Thymus (tissue), 11 donors: ENCODE data around the gene UBA3. TPM values are rescaled to one million over a fixed set of nuclear protein-coding genes. Genes with fewer than 3 reads are reported as not detected.

Experiments used
- DNase-seq, 9 donors: peaks; one replicate each; pipeline ENCODE4 v3.0.0-alpha.2; 2013; ENCODE audit warnings: low spot score in 9 of 9, low read depth in 6 of 9, missing footprints in 1 of 9
- H3K27ac ChIP-seq, 2 donors: one replicate each; pipeline ENCODE4 v1.5.1; 2013; ENCODE audit warnings: control low read depth in 1 of 2, low read depth in 1 of 2, low read length in 1 of 2, mild to moderate bottlenecking in 1 of 2, moderate library complexity in 1 of 2
- H3K27me3 ChIP-seq, 2 donors: one replicate each; pipeline ENCODE4 v1.5.1; 2013; ENCODE audit warnings: low read length in 1 of 2; ENCODE audit not compliant: control insufficient read depth in 2 of 2, insufficient read depth in 1 of 2
- H3K36me3 ChIP-seq, 2 donors: one replicate each; pipeline ENCODE4 v1.5.1; 2013; ENCODE audit warnings: low read length in 1 of 2, mild to moderate bottlenecking in 1 of 2, moderate library complexity in 1 of 2; ENCODE audit not compliant: control insufficient read depth in 2 of 2, insufficient read depth in 2 of 2
- H3K4me1 ChIP-seq, 2 donors: one replicate each; pipeline ENCODE4 v1.5.1; 2013; ENCODE audit warnings: low read length in 2 of 2; ENCODE audit not compliant: control insufficient read depth in 2 of 2, insufficient read depth in 2 of 2
- H3K4me3 ChIP-seq, 2 donors: one replicate each; pipeline ENCODE4 v1.5.1; 2013; ENCODE audit warnings: low read length in 2 of 2, control low read depth in 1 of 2, mild to moderate bottlenecking in 1 of 2
- H3K9me3 ChIP-seq, 2 donors: one replicate each; pipeline ENCODE4 v1.5.1; 2013; ENCODE audit warnings: low read length in 1 of 2, mild to moderate bottlenecking in 1 of 2; ENCODE audit not compliant: control insufficient read depth in 2 of 2, insufficient read depth in 1 of 2
- WGBS: extraction: QIAGEN DNeasy Blood & Tissue Kit; methylation state at CpG from one replicate; pipeline ENCODE4 v1.1.7; 2013; 5-methylcytosine and 5-hydroxymethylcytosine counted together
- polyA plus RNA-seq: library from polyadenylated mRNA; stranded (reverse); fragments of 200-250 nt; gene quantifications from one replicate; pipeline ENCODE4 v1.2.3, GENCODE V29; 2013
- total RNA-seq: library from RNA; stranded (reverse); fragments of 120-200 nt; gene quantifications from one replicate; pipeline ENCODE4 v1.2.4, GENCODE V29; 2013
- donor health status: healthy.

Gene UBA3
- total and polyA plus RNA-seq, 2 donors, result 67.0 to 89.3 TPM

DNA sequence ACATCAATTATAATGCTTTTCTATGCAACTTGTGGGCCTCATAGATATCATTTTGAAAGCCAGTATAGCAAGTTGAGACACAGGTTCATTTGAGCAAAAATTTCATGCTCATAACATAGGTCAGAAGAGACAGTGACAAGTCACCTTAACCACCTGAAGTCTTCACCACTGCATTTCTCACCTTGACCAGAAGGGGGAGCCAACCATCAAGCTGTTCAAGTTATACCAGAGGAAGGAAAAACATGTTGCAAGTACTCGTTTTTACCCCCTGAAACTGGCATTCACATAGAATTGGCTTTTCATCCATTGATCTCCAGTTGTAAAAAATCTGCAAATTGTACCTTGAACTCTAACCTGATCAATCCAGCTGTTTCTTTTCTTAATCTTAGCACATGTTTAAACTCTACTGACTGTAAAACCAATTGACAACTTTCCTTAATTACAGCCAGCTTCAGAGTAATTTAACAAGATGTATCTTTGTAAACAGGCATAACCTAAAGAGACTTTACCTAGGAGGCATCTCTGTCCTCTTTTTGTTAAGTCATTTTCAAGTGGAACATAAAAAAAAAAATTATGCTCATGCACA lies 40.8 kb upstream of the UBA3 start:
- peak; percentile 58 to 93 (median 89) for DNase-seq
- no peak overlapping the region for H3K27ac ChIP-seq

DNA sequence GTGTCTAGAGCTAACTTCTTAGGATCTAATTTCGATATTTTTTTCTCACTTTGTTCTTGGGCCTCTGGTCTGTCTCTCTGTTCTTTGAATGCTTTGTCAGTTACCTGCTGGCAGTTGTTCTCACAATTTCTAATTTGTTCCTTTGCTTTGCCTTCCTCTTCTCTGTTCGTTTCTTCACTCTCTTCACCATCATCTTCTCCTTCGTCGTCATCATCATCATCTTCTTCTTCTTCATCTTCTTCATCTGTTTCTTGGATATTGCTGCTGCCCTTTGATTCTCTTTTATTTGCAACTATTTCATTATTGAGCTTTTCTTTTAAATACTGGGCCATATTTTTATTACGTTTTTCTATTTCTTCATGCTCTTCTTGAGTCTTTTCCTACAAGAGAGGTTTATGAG lies 39.5 kb upstream of the UBA3 start:
- WGBS, result 97% methylated on average over 5 of the region's 5 CpGs
- H3K4me3 ChIP-seq, result no peak overlapping the region
- H3K36me3 ChIP-seq, result no peaks in the 10 kb centered on the region
- no peaks in the 10 kb centered on the region for H3K9me3 ChIP-seq
- no peaks in the 10 kb centered on the region for H3K27me3 ChIP-seq
- no peak for DNase-seq
- H3K4me1 ChIP-seq, result no peaks in the 10 kb centered on the region
- H3K27ac ChIP-seq, result no peak overlapping the region

More for the DNA sequence above, 40.8 kb upstream of the UBA3 start:
- Histone ChIP-seq H3K4me3 (no peak overlapping the region), H3K9me3 (no peaks in the 10 kb centered on the region), H3K4me1 (no peaks in the 10 kb centered on the region), H3K36me3 (no peaks in the 10 kb centered on the region), H3K27me3 (no peaks in the 10 kb centered on the region)
- 5% methylated on average over 1 of the region's 1 CpG for WGBS

DNA sequence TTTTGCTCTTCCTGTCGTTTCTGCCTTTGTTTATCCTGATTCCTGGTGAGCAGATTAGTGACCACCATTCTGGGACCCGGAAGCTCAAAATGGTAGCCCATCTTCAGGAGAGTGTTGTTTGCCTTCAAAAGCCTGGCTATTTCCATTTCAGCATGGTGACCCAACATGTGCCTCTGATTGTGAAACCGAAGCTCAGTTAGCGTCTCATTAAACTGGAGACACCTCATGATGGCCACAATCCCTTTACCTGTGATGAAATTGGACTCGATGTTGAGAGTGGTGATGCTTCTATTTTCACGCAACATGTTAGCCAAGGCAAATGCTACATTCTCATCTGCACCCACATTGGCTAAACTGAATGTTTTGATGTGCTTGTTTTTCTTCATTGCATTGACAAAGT lies 39.0 kb upstream of the UBA3 start:
- Histone ChIP-seq H3K4me1 (no peaks in the 10 kb centered on the region), H3K9me3 (no peaks in the 10 kb centered on the region), H3K27me3 (no peaks in the 10 kb centered on the region), H3K27ac (no peak overlapping the region), H3K36me3 (no peaks in the 10 kb centered on the region), H3K4me3 (no peak overlapping the region)
- DNase-seq, result no peak
- 98% methylated on average over 6 of the region's 6 CpGs for WGBS

DNA sequence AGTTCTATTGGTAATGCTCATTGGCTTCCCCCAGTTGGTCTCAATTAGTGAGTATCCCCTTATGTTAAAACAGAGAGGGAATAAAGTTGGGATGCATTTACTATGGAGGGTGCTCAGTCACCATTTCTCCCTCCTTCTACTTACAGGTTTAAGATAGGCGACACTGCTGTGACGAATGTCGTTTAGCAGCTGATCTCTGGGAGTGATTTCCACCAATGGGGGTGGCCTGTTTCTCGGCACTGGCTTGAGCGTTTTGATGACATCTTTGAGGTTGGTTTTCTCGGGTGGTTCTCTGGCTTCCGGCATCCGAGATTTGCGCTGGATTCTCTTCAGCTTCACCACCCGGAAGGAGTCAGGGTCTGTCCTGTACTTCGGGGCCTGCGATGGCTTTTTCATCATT lies 38.4 kb upstream of the UBA3 start:
- Histone ChIP-seq H3K4me3 (no peak overlapping the region), H3K27ac (no peak overlapping the region), H3K4me1 (no peaks in the 10 kb centered on the region), H3K9me3 (no peaks in the 10 kb centered on the region), H3K36me3 (no peaks in the 10 kb centered on the region), H3K27me3 (no peaks in the 10 kb centered on the region)
- no peak for DNase-seq
- 97% methylated on average over 12 of the region's 12 CpGs for WGBS

DNA sequence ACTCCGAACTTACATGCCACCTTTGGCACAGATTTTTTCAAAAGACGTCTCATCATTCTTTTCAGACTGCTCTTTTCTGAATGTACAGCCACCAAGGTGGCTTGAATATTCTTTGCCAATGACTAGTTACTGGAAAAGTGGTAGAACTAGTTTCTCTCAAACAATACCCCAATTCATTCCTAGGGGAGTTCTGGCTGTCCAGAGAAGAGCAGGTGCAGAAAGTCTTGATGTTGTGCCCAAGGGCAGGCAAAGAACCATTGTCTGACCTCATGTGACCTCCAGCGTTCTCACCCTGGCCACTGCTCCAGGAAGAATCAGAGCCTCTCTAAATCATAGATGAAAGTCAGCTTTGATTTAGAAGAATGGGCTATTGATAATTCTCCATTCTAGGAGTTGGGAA lies 36.7 kb upstream of the UBA3 start:
- H3K9me3 ChIP-seq, result no peaks in the 10 kb centered on the region
- WGBS, result 96% methylated on average over 3 of the region's 3 CpGs
- H3K27me3 ChIP-seq, result no peaks in the 10 kb centered on the region
- no peak overlapping the region for H3K4me3 ChIP-seq
- H3K4me1 ChIP-seq, result no peaks in the 10 kb centered on the region
- DNase-seq, result no peak
- no peaks in the 10 kb centered on the region for H3K36me3 ChIP-seq
- no peak overlapping the region for H3K27ac ChIP-seq

DNA sequence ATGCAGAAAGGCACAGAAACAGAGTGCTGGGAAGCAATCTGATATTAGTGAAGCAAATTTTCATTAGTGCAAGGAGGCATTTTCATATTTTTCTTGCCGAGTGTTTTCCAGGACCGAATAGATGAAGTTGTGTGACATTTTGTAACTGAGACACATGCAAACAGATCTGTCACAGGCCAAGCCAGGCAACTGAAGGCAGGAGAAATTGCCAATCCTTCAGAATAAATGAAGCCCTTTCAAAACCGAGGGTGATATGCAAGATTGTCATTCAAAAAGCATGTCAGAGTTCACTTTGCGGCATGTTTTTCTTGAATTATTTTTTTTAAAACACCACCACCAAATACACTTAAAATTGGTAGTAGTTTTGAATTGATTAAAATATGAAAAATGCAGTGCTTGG lies 36.0 kb upstream of the UBA3 start:
- H3K9me3 ChIP-seq, result no peaks in the 10 kb centered on the region
- no peak overlapping the region for H3K4me3 ChIP-seq
- H3K4me1 ChIP-seq, result no peaks in the 10 kb centered on the region
- no peak overlapping the region for H3K27ac ChIP-seq
- 92% methylated on average over 4 of the region's 4 CpGs for WGBS
- DNase-seq, result no peak
- no peaks in the 10 kb centered on the region for H3K27me3 ChIP-seq
- no peaks in the 10 kb centered on the region for H3K36me3 ChIP-seq

GRCh38 chr3:69115731-69116130 lies 35.6 kb upstream of the UBA3 start:
- no peak overlapping the region for H3K4me3 ChIP-seq
- H3K36me3 ChIP-seq, result no peaks in the 10 kb centered on the region
- no peak overlapping the region for H3K27ac ChIP-seq
- no peaks in the 10 kb centered on the region for H3K27me3 ChIP-seq
- H3K4me1 ChIP-seq, result no peaks in the 10 kb centered on the region
- DNase-seq, result no peak
- WGBS, result 92% methylated on average over 2 of the region's 2 CpGs
- H3K9me3 ChIP-seq, result no peaks in the 10 kb centered on the region

DNA sequence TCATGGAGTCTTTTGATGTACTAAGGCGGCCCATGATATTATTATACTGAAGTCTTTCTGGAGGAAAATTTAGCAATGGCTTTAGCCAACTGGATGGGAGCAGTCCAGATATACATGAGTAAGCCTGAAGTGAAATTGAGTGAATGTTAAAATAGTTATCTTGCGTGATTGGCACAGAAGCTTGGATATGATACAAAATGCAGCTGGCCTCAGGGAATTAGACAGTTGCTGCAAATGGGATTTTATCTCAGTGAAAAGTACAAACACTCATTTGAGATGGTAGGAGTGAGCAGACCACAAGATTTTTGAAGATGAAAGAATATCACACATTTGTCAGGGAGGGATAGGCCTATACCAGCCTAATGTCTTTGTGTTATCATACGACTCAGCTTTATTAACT lies 33.4 kb upstream of the UBA3 start:
- Histone ChIP-seq H3K9me3 (no peaks in the 10 kb centered on the region), H3K27me3 (no peaks in the 10 kb centered on the region), H3K36me3 (no peaks in the 10 kb centered on the region), H3K4me1 (no peaks in the 10 kb centered on the region), H3K4me3 (no peak overlapping the region), H3K27ac (no peak overlapping the region)
- DNase-seq, result no peak
- WGBS, result 87% methylated on average over 3 of the region's 3 CpGs

- H3K4me1 ChIP-seq, result no peaks in the 10 kb centered on the region
- H3K9me3 ChIP-seq, result no peaks in the 10 kb centered on the region
- H3K4me3 ChIP-seq, result no peak overlapping the region
- H3K36me3 ChIP-seq, result no peaks in the 10 kb centered on the region
- DNase-seq, result no peak
- WGBS, result 93% methylated on average over 1 of the region's 1 CpG
- no peaks in the 10 kb centered on the region for H3K27me3 ChIP-seq
- no peak overlapping the region for H3K27ac ChIP-seq
Observed at GRCh38 chr3:69110941-69111546, 30.9 kb upstream of the UBA3 start.
